Motor neuron (in vitro differentiated cells): ENCODE data around the gene GABBR2. TPM values are rescaled to one million over a fixed set of nuclear protein-coding genes. Genes with fewer than 3 reads are reported as not detected.
"Not testable (repeated sequence)": the region's sequence is repeated elsewhere in the genome, so short reads cannot be mapped to it uniquely, and the experiment has no call there.

Experiments used
- ATAC-seq, 8 experiments: fragments of 200-7000 bp; cut with Tn5 transposase; replicated peaks in 6 of 8; 2 replicates each; pipeline ENCODE4 v1.8.0; 2021; ENCODE audit warnings: mild to moderate bottlenecking in 8 of 8, moderate library complexity in 8 of 8
- H3K27ac ChIP-seq, 2 donors: fragments of 250-450 bp; sonication (Bioruptor Pico); 2 replicates each; pipeline ENCODE4 v1.9.0; 2021; ENCODE audit warnings: antibody characterized with exemption in 2 of 2, mild to moderate bottlenecking in 2 of 2, moderate library complexity in 1 of 2
- H3K4me1 ChIP-seq, 2 donors: fragments of 250-450 bp; sonication (Bioruptor Pico); replicated peaks in 1 of 2; 2 replicates each; pipeline ENCODE4 v1.6.1; 2021; ENCODE audit warnings: antibody characterized with exemption in 2 of 2, mild to moderate bottlenecking in 2 of 2, moderate library complexity in 1 of 2
- H3K4me3 ChIP-seq, 5 donors: fragments of 250-450 bp; sonication (Bioruptor Pico); 2 replicates each; pipeline ENCODE4 v1.9.0; 2021; ENCODE audit warnings: antibody characterized with exemption in 5 of 5, mild to moderate bottlenecking in 5 of 5, moderate library complexity in 4 of 5
- WGBS, 10 experiments: fragments of 450-650 bp; shearing (Covaris generic); methylation state at CpG; one replicate each; pipeline ENCODE4 v1.0.0; 2022; 5-methylcytosine and 5-hydroxymethylcytosine counted together
- in situ Hi-C, 9 experiments: fragments of 400-800 bp; cut with MboI; loops; one replicate each; pipeline ENCODE4 v1.15.0; 2021; ENCODE audit warnings: low sequenced_read_pairs in 9 of 9, low pct_unique_long_range_greater_than_20kb in 2 of 9; ENCODE audit not compliant: unreplicated experiment in 9 of 9
- total RNA-seq, 8 experiments: library from RNA; unstranded; fragments of 300-600 nt; gene quantifications; 2 replicates each; pipeline versions ENCODE4 v1.2.3 to v1.2.4, GENCODE V29; 2022

Gene GABBR2
- total RNA-seq, 8 experiments from 2014 or later: 0.07 to 26.0 (median 3.9) TPM

DNA sequence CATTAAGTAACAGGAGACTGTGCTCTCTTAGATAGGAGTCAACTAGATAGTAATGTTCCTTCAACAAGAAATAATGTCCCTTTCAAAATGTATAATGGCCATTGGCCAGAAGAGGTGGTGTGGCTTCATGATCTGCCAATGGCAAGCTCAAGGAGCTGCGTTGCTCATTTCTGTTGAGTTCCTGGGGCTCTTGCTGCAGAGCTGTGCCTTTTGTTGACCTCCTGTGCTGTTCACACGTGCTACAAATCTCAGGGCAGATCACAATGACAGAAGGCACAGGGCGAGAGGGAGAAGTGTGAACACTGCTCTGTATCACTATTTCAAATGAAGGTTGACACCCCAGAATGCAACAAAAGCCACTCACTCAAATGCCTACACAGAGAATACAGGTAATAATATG, 437.3 kb downstream of the GABBR2 start:
- peak in 6 of 8 experiments; percentile 38 to 79 (median 72) for ATAC-seq
- Histone ChIP-seq H3K27ac (no peak overlapping the region), H3K4me3 (no peak overlapping the region), H3K4me1 (peaks cover 3 to 5% of the 10 kb centered on the region in 2 donors)
- WGBS, 10 experiments: 0 to 60% (median 40%) methylated on average over 1 to 3 of the region's 3 CpGs; no CpG with 5 or more reads in 5 of the 10 experiments
- in situ Hi-C loops: loop anchor here in 5 of 9 experiments (25.0 kb wide), 6 partner anchors 159 to 559 kb away; partner anchors contain the start of genes HEMGN (in 1 of the 5), NANS (in 1 of the 5), TRIM14 (in 1 of the 5) and TRMO (in 1 of the 5)

- not testable (repeated sequence) for H3K27ac ChIP-seq
- WGBS, 10 experiments: 0 to 80% (median 76%) methylated on average over 1 to 6 of the region's 11 CpGs; no CpG with 5 or more reads in 5 of the 10 experiments
- in situ Hi-C loops: loop anchor here in 5 of 9 experiments (25.0 kb wide), 6 partner anchors 158 to 558 kb away; partner anchors contain the start of genes HEMGN (in 1 of the 5), NANS (in 1 of the 5), TRIM14 (in 1 of the 5) and TRMO (in 1 of the 5)
Observed at GRCh38 chr9:98270284-98270683, 438.5 kb downstream of the GABBR2 start.

GRCh38 chr9:98269652-98270051, 439.1 kb downstream of the GABBR2 start:
- not testable (repeated sequence) for H3K27ac ChIP-seq, H3K4me3 ChIP-seq, H3K4me1 ChIP-seq, ATAC-seq
- WGBS, 10 experiments: 31 to 80% (median 60%) methylated on average over 3 to 9 of the region's 10 CpGs; no CpG with 5 or more reads in 3 of the 10 experiments
- in situ Hi-C loops: loop anchor here in 6 of 9 experiments (10.0 to 25.0 kb wide), 7 partner anchors 157 to 557 kb away; partner anchors contain the start of genes HEMGN (in 1 of the 6), NANS (in 1 of the 6), TRIM14 (in 1 of the 6) and TRMO (in 1 of the 6)

More at GRCh38 chr9:98270284-98270683, 438.5 kb downstream of the GABBR2 start:
- not testable (repeated sequence) for ATAC-seq, H3K4me1 ChIP-seq, H3K4me3 ChIP-seq

DNA sequence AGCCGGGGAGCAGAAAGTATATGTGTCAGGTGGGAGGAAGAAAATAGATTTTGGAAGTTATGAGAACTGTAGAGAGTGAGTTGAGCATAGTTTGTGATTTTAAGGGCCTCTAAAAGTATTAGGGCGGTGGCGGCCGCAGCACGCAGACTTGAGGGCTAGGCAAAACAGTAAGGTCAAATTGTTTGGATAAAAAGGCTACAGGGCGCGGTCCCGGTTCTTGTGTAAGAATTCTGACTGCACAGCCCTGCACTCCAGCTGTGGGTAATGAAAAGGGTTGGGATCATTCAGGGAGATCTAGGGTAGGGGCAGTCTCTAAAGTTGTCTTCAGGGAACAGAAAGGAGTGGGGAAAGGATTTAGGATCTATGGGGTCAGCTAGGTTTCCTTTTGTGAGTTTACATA, 441.2 kb downstream of the GABBR2 start:
- not testable (repeated sequence) for H3K27ac ChIP-seq, H3K4me1 ChIP-seq, ATAC-seq, H3K4me3 ChIP-seq
- 85 to 100% (median 95%) methylated on average over 4 of the region's 8 CpGs; no CpG with 5 or more reads in 6 of the 10 experiments for WGBS, 10 experiments
- in situ Hi-C loops: loop anchor here in 6 of 9 experiments (10.0 to 25.0 kb wide), 7 partner anchors 155 to 555 kb away; partner anchors contain the start of genes HEMGN (in 1 of the 6), NANS (in 1 of the 6), TRIM14 (in 1 of the 6) and TRMO (in 1 of the 6)

DNA sequence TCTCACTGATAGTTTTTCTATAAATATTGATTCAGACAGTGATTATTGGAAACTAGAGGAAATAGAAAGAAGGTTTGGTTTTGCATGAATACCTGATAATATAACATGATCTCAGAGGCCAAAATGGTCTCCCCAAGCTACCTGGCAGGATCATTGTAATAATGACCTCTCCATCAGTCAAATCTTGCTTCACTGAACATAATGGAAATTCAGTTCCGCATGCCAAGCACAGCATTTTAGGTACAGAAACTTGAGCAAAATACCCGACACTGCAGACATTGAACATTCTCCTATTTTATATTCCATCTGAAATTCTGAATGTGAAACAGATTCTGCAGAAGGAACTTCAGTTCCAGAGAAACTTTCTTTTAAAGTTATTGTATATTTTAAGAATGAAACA, 444.2 kb downstream of the GABBR2 start:
- Histone ChIP-seq H3K4me1 (no peaks in the 10 kb centered on the region), H3K27ac (no peak overlapping the region), H3K4me3 (no peak overlapping the region)
- in situ Hi-C loops: loop anchor here in 6 of 9 experiments (10.0 to 25.0 kb wide), 7 partner anchors 152 to 552 kb away; partner anchors contain the start of genes HEMGN (in 1 of the 6), NANS (in 1 of the 6), TRIM14 (in 1 of the 6) and TRMO (in 1 of the 6)
- ATAC-seq: no peak
- 13 to 85% (median 52%) methylated on average over 1 to 2 of the region's 2 CpGs; no CpG with 5 or more reads in 2 of the 10 experiments for WGBS, 10 experiments

- Histone ChIP-seq H3K4me1 (no peaks in the 10 kb centered on the region), H3K4me3 (no peak overlapping the region), H3K27ac (no peak overlapping the region)
- WGBS, 10 experiments: 0 to 100% (median 41%) methylated on average over 1 to 8 of the region's 8 CpGs
- in situ Hi-C loops: loop anchor here in 6 of 9 experiments (10.0 to 25.0 kb wide), 7 partner anchors 151 to 551 kb away; partner anchors contain the start of genes HEMGN (in 1 of the 6), NANS (in 1 of the 6), TRIM14 (in 1 of the 6) and TRMO (in 1 of the 6)
- ATAC-seq: peak; percentile 80 to 100 (median 98)
Observed at GRCh38 chr9:98263482-98264357, 445.0 kb downstream of the GABBR2 start.

GRCh38 chr9:98263080-98263479, 445.7 kb downstream of the GABBR2 start:
- ATAC-seq: peak in 1 of 8 experiments; percentile 65
- in situ Hi-C loops: loop anchor here in 6 of 9 experiments (10.0 to 25.0 kb wide), 7 partner anchors 151 to 551 kb away; partner anchors contain the start of genes HEMGN (in 1 of the 6), NANS (in 1 of the 6), TRIM14 (in 1 of the 6) and TRMO (in 1 of the 6)
- Histone ChIP-seq H3K27ac (no peak overlapping the region), H3K4me3 (no peak overlapping the region), H3K4me1 (no peaks in the 10 kb centered on the region)
- WGBS, 10 experiments: 0 to 100% (median 50%) methylated on average over 1 of the region's 1 CpG; no CpG with 5 or more reads in 5 of the 10 experiments

- H3K27ac ChIP-seq: no peak overlapping the region
- no peaks in the 10 kb centered on the region for H3K4me1 ChIP-seq
- H3K4me3 ChIP-seq: no peak overlapping the region
- in situ Hi-C loops: loop anchor here in 6 of 9 experiments (10.0 to 25.0 kb wide), 7 partner anchors 150 to 550 kb away; partner anchors contain the start of genes HEMGN (in 1 of the 6), NANS (in 1 of the 6), TRIM14 (in 1 of the 6) and TRMO (in 1 of the 6)
- WGBS, 10 experiments: 80 to 100% (median 98%) methylated on average over 1 to 2 of the region's 3 CpGs; no CpG with 5 or more reads in 4 of the 10 experiments
- ATAC-seq: no peak
Observed at GRCh38 chr9:98262056-98262455, 446.7 kb downstream of the GABBR2 start.

- no peak for ATAC-seq
- Histone ChIP-seq H3K27ac (no peak overlapping the region), H3K4me3 (no peak overlapping the region), H3K4me1 (peaks cover 0 to 3% of the 10 kb centered on the region in 2 donors)
- WGBS, 10 experiments: 70 to 100% (median 85%) methylated on average over 1 to 5 of the region's 5 CpGs; no CpG with 5 or more reads in 2 of the 10 experiments
- in situ Hi-C loops: loop anchor here in 6 of 9 experiments (10.0 to 25.0 kb wide), 7 partner anchors 148 to 548 kb away; partner anchors contain the start of genes HEMGN (in 1 of the 6), NANS (in 1 of the 6), TRIM14 (in 1 of the 6) and TRMO (in 1 of the 6)
Observed at GRCh38 chr9:98260635-98261034, 448.1 kb downstream of the GABBR2 start.

DNA sequence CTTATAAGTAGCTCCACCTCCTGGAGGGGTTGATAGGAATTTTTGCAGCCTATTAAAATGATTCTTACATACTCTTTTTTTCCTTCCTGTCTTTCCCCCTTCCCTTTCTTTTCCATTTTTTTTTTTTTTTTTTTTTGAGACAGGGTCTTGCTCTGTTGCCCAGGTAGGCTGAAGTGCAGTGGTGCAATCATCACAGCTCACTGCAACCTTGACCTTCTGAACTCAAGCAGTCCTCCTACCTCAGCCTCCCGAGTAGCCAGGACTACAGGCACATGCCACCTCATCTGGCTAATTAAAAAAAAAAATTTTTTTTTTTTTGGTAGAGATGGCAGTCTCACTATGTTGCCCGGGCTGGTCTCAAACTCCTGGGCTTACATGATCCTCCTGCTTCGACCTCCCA, 448.9 kb downstream of the GABBR2 start:
- no peak overlapping the region for H3K4me3 ChIP-seq
- no peak for ATAC-seq
- 60 to 100% (median 92%) methylated on average over 1 to 3 of the region's 3 CpGs; no CpG with 5 or more reads in 1 of the 10 experiments for WGBS, 10 experiments
- in situ Hi-C loops: loop anchor here in 6 of 9 experiments (10.0 to 25.0 kb wide), 7 partner anchors 147 to 547 kb away; partner anchors contain the start of genes HEMGN (in 1 of the 6), NANS (in 1 of the 6), TRIM14 (in 1 of the 6) and TRMO (in 1 of the 6)
- no peak overlapping the region for H3K27ac ChIP-seq
- H3K4me1 ChIP-seq: peaks cover 0 to 3% of the 10 kb centered on the region in 2 donors

DNA sequence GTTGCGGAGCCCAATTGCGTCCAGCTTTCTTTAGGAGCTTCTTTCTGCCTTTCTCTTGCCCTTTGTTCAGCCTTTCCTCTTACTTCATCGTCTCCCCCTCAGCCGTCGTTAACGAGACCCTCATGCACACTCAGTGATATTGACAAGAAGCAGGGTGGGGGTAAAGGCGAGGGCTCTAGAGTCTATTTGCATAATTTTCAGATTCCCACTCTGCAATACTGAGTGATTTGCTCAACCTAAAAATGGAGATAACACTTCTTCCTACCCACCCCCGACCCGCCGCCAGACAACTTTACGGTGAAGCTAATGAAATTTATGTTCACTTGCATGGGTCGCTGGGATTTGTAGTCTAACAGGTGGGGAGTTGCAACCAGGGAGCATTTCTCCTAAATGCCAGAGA, 452.0 kb downstream of the GABBR2 start:
- peak overlapping the region in 1 of 2 donors; percentile 91 for H3K27ac ChIP-seq
- no peak for ATAC-seq
- 0 to 38% (median 12%) methylated on average over 1 to 12 of the region's 12 CpGs; no CpG with 5 or more reads in 2 of the 10 experiments for WGBS, 10 experiments
- H3K4me1 ChIP-seq: peaks cover 0 to 3% of the 10 kb centered on the region in 2 donors
- in situ Hi-C loops: loop anchor here in 5 of 9 experiments (25.0 kb wide), 6 partner anchors 144 to 544 kb away; partner anchors contain the start of genes HEMGN (in 1 of the 5), NANS (in 1 of the 5), TRIM14 (in 1 of the 5) and TRMO (in 1 of the 5)
- H3K4me3 ChIP-seq: peak overlapping the region; percentile 51 to 91 (median 75)
